Breast epithelium (tissue), 4 donors: ENCODE measurements around the gene CCDC170. TPM values are rescaled to one million over a fixed set of nuclear protein-coding genes. Genes with fewer than 3 reads are reported as not detected.

ENCODE experiments used
- DNase-seq, 2 donors: peaks; one replicate each; pipeline ENCODE4 v3.0.0-alpha.2; 2019; ENCODE audit warnings: low spot score in 2 of 2
- H3K27ac ChIP-seq, 2 donors: fragments of 200-600 bp; sonication (generic) in 1 of 2; one replicate each; pipeline ENCODE4 v1.5.1; 2016 to 2019; ENCODE audit warnings: mild to moderate bottlenecking in 1 of 2
- H3K27me3 ChIP-seq, 2 donors: fragments of 200-600 bp; sonication (generic) in 1 of 2; one replicate each; pipeline versions ENCODE4 v1.5.1 to v1.6.0; 2017 to 2019; ENCODE audit warnings: control low read depth in 1 of 2, mild to moderate bottlenecking in 1 of 2
- H3K36me3 ChIP-seq: fragments of 200-600 bp; one replicate; pipeline ENCODE4 v1.5.1; 2019
- H3K4me1 ChIP-seq, 2 donors: fragments of 200-600 bp; sonication (generic); one replicate each; pipeline ENCODE4 v1.5.1; 2016 to 2019; ENCODE audit warnings: control low read depth in 1 of 2
- H3K4me3 ChIP-seq, 3 donors: fragments of 200-600 bp; sonication (generic); 1 replicate in 2 of 3; 2 replicates in 1 of 3; pipeline ENCODE4 v1.5.1; 2016 to 2019; ENCODE audit warnings: mild to moderate bottlenecking in 3 of 3, moderate library complexity in 2 of 3
- H3K9me3 ChIP-seq, 2 donors: fragments of 200-600 bp; sonication (generic) in 1 of 2; one replicate each; pipeline ENCODE4 v1.5.1; 2016 to 2019; ENCODE audit warnings: control low read depth in 1 of 2
- POLR2A ChIP-seq: fragments of 450-650 bp; IDR thresholded peaks from one replicate; pipeline ENCODE4 v1.6.1; 2016; ENCODE audit warnings: antibody characterized with exemption, mild to moderate bottlenecking, moderate library complexity
- POLR2AphosphoS5 ChIP-seq, 3 donors: sonication (generic); formaldehyde crosslinking; IDR thresholded peaks; one replicate each; pipeline ENCODE4 v1.6.1; 2017; ENCODE audit warnings: antibody characterized with exemption in 3 of 3
- intact Hi-C: fragments of 100-400 bp; cut with DNase I; formaldehyde crosslinking; loops from one replicate; pipeline ENCODE4 v1.15.1; 2023; ENCODE audit warnings: low total_unique reads
- total RNA-seq, 3 donors: library from RNA; depleted of rRNA; stranded (reverse); fragments of >200 nt; gene quantifications; one replicate each; pipeline ENCODE4 v1.1.0, GENCODE V29; 2016
- TF ChIP-seq, protein P1 (sequence below), 3 donors: fragments of 450-650 bp; IDR thresholded peaks; one replicate each; pipeline ENCODE4 v1.5.1; 2016 to 2017; ENCODE audit warnings: antibody characterized with exemption in 3 of 3, mild to moderate bottlenecking in 3 of 3, moderate library complexity in 3 of 3

Gene CCDC170
- total RNA-seq, 3 donors from 2014 or later, result 3.5 to 9.8 (median 9.4) TPM

GRCh38 chr6:151629791-151630190 is 136.0 kb downstream of the CCDC170 start:
- H3K9me3 ChIP-seq, result no peaks in the 10 kb centered on the region
- no peak for DNase-seq
- H3K4me1 ChIP-seq, result no peaks in the 10 kb centered on the region
- no peaks in the 10 kb centered on the region for H3K36me3 ChIP-seq
- intact Hi-C loops, result no loop called here
- no peaks in the 10 kb centered on the region for H3K27me3 ChIP-seq
- H3K4me3 ChIP-seq, result no peak overlapping the region
- TF ChIP-seq POLR2AphosphoS5 (IDR thresholded peaks at IDR 0.05) (no peak), POLR2A (no peak)
- TF ChIP-seq, protein P1, sequence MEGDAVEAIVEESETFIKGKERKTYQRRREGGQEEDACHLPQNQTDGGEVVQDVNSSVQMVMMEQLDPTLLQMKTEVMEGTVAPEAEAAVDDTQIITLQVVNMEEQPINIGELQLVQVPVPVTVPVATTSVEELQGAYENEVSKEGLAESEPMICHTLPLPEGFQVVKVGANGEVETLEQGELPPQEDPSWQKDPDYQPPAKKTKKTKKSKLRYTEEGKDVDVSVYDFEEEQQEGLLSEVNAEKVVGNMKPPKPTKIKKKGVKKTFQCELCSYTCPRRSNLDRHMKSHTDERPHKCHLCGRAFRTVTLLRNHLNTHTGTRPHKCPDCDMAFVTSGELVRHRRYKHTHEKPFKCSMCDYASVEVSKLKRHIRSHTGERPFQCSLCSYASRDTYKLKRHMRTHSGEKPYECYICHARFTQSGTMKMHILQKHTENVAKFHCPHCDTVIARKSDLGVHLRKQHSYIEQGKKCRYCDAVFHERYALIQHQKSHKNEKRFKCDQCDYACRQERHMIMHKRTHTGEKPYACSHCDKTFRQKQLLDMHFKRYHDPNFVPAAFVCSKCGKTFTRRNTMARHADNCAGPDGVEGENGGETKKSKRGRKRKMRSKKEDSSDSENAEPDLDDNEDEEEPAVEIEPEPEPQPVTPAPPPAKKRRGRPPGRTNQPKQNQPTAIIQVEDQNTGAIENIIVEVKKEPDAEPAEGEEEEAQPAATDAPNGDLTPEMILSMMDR (IDR thresholded peaks at IDR 0.05), result no peak
- peak overlapping the region; percentile 29 to 55 for H3K27ac ChIP-seq

GRCh38 chr6:151630387-151630786 is 136.6 kb downstream of the CCDC170 start:
- Histone ChIP-seq H3K4me1 (no peaks in the 10 kb centered on the region), H3K36me3 (no peaks in the 10 kb centered on the region), H3K9me3 (no peaks in the 10 kb centered on the region), H3K27ac (no peak overlapping the region), H3K4me3 (no peak overlapping the region), H3K27me3 (no peaks in the 10 kb centered on the region)
- intact Hi-C loops, result no loop called here
- TF ChIP-seq POLR2AphosphoS5 (IDR thresholded peaks at IDR 0.05) (no peak), POLR2A (no peak)
- TF ChIP-seq, protein P1 (IDR thresholded peaks at IDR 0.05), result no peak
- DNase-seq, result no peak

- Histone ChIP-seq H3K9me3 (no peaks in the 10 kb centered on the region), H3K27me3 (no peaks in the 10 kb centered on the region), H3K36me3 (no peaks in the 10 kb centered on the region), H3K4me1 (no peaks in the 10 kb centered on the region), H3K4me3 (no peak overlapping the region), H3K27ac (no peak overlapping the region)
- intact Hi-C loops, result no loop called here
- no peak for DNase-seq
- no peak for TF ChIP-seq POLR2AphosphoS5 (IDR thresholded peaks at IDR 0.05)
- TF ChIP-seq POLR2A, result no peak
- TF ChIP-seq, protein P1 (IDR thresholded peaks at IDR 0.05), result no peak
Observed at GRCh38 chr6:151630991-151631655, 137.3 kb downstream of the CCDC170 start.

DNA sequence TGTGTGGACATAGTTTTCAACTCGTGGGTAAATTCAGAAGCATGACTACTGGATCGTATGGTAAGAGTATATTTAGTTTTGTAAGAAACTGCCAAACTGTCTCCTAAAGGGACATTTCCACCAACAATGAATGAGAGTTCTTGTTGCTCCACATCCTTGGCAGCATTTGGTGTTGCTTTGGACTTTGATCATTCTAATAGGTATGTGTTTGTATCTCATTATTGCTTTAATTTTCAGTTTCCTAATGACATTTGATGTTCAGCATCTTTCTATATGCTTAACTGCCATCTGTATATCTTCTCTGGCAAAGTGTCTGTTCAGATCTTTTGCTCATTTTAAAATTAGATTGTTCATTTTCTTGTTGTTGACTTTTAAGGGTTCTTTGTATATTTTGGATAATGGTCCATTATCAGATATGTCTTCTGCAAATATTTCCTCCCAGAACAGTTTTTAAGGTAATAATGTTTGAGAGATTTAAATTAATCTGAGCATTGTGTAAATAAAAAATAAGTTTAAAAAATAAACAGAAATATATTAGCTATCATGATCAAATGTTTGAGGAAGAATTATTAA is 138.7 kb downstream of the CCDC170 start:
- intact Hi-C loops, result no loop called here
- H3K4me3 ChIP-seq, result no peak overlapping the region
- no peaks in the 10 kb centered on the region for H3K4me1 ChIP-seq
- H3K27me3 ChIP-seq, result no peaks in the 10 kb centered on the region
- no peak for DNase-seq
- H3K9me3 ChIP-seq, result no peaks in the 10 kb centered on the region
- H3K27ac ChIP-seq, result no peak overlapping the region
- H3K36me3 ChIP-seq, result no peaks in the 10 kb centered on the region
- TF ChIP-seq POLR2A, result no peak
- TF ChIP-seq, protein P1 (IDR thresholded peaks at IDR 0.05), result no peak
- no peak for TF ChIP-seq POLR2AphosphoS5 (IDR thresholded peaks at IDR 0.05)

GRCh38 chr6:151633526-151634335 is 139.9 kb downstream of the CCDC170 start:
- intact Hi-C loops, result no loop called here
- H3K27me3 ChIP-seq, result no peaks in the 10 kb centered on the region
- TF ChIP-seq, protein P1 (IDR thresholded peaks at IDR 0.05), result no peak
- no peak for TF ChIP-seq POLR2AphosphoS5 (IDR thresholded peaks at IDR 0.05)
- TF ChIP-seq POLR2A, result no peak
- no peaks in the 10 kb centered on the region for H3K36me3 ChIP-seq
- no peak for DNase-seq
- peak overlapping the region in 1 of 2 donors; percentile 28 for H3K27ac ChIP-seq
- no peaks in the 10 kb centered on the region for H3K4me1 ChIP-seq
- H3K9me3 ChIP-seq, result no peaks in the 10 kb centered on the region
- H3K4me3 ChIP-seq, result no peak overlapping the region
